HEK293T (cell line): ENCODE results near the gene HOXA9.

Experiments
- ELF4 ChIP-seq: fragments of 450-650 bp; IDR thresholded peaks from 2 replicates; pipeline ENCODE4 v1.6.1; 2017; ENCODE audit warnings: antibody characterized with exemption
- FOXA1 ChIP-seq: fragments of 450-650 bp; IDR thresholded peaks from 2 replicates; pipeline ENCODE4 v1.6.1; 2016; ENCODE audit warnings: mild to moderate bottlenecking
- FOXM1 ChIP-seq: fragments of 450-650 bp; IDR thresholded peaks from 2 replicates; pipeline ENCODE4 v1.6.1; 2017; ENCODE audit warnings: mild to moderate bottlenecking, borderline replicate concordance
- SUZ12 ChIP-seq: fragments of 450-650 bp; IDR thresholded peaks from 2 replicates; pipeline ENCODE4 v1.6.1; 2016; ENCODE audit warnings: mild to moderate bottlenecking
- TF ChIP-seq, protein P1 (sequence below): fragments of 450-650 bp; IDR thresholded peaks from 2 replicates; pipeline ENCODE4 v1.6.1; 2016

DNA sequence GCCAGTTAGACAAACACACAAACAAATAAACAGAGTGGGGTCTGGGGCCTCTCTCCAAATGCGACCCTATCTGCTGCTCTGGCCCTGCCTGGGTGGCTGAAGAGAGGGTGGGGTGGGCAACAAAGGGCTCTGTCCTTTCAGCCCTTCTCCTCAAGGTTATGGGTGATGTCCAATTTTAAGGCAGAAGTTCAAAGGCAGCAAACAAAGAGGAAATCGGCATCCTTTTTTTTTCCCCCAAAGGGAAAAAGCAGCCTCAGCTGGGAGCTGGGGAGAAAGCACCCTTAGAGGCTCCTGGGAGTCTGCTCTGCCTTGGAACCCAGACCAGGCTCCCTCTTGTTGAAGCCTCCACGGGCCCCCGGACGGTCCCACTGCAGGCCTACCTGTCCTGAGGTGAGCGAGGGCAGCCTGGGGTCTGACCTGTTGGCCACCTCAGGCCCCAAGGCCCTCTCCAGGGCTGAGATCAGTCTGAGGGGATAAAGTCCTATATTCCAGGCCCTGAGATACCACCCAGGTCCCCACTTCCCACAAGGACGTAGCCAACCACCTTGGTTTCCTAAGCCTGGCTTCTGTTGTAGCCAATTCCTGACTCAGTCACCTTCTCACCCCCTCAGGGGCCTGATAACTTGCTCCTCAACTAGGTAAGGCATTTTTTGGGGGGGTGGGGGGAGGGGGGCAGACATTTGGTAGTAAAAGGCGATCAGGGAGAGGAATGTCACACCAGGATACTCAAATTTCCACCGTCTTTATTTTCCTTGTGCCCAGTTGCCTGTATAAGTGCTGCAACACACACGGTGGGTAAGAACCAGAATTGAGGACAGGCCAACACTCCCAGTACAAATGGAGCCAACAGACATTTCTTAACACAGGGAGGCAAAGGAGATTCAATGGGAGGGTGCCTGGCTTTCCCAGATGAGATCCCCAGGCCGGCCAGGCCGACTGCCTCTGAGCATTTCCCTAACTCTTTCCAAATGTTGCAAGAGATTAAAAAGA, 15.4 kb upstream of the HOXA9 start:
- TF ChIP-seq, protein P1, sequence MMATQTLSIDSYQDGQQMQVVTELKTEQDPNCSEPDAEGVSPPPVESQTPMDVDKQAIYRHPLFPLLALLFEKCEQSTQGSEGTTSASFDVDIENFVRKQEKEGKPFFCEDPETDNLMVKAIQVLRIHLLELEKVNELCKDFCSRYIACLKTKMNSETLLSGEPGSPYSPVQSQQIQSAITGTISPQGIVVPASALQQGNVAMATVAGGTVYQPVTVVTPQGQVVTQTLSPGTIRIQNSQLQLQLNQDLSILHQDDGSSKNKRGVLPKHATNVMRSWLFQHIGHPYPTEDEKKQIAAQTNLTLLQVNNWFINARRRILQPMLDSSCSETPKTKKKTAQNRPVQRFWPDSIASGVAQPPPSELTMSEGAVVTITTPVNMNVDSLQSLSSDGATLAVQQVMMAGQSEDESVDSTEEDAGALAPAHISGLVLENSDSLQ, result no peak
- TF ChIP-seq FOXA1, result no peak
- no peak for TF ChIP-seq FOXM1
- TF ChIP-seq SUZ12, result no peak
- TF ChIP-seq ELF4, result no peak
